Activated CD4-positive, CD25-positive, alpha-beta regulatory T cell (primary cell): ENCODE data around the gene PRDM16.
"Not testable (repeated sequence)": the region's sequence is repeated elsewhere in the genome, so short reads cannot be mapped to it uniquely, and the experiment has no call there.

ENCODE experiments used
- DNase-seq, 4 experiments: peaks; one replicate each; lab custom pipeline; 2025; lab: John Stamatoyannopoulos, UW

PRDM16 gene

DNA sequence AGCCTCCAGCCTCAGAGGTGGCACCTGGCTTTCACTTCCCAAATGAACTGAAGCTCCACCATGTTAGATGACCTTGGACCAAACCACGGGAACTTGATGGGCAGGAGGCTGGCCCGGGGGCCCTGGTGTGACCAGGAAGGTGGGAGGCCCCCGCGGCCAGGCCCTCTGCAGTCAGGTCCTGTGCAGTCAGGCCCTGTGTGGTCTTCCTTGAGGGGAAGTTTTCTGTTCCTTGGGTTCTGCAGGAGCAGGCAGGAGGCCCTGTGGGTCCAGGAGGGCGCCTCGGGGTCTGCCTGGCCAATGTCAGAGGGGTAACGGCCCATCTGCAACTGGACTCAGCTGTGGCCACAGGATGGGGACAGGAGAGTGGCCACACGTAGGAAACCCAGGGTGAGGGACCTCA is 13.0 kb downstream of the PRDM16 start:
- no peak for DNase-seq

DNA sequence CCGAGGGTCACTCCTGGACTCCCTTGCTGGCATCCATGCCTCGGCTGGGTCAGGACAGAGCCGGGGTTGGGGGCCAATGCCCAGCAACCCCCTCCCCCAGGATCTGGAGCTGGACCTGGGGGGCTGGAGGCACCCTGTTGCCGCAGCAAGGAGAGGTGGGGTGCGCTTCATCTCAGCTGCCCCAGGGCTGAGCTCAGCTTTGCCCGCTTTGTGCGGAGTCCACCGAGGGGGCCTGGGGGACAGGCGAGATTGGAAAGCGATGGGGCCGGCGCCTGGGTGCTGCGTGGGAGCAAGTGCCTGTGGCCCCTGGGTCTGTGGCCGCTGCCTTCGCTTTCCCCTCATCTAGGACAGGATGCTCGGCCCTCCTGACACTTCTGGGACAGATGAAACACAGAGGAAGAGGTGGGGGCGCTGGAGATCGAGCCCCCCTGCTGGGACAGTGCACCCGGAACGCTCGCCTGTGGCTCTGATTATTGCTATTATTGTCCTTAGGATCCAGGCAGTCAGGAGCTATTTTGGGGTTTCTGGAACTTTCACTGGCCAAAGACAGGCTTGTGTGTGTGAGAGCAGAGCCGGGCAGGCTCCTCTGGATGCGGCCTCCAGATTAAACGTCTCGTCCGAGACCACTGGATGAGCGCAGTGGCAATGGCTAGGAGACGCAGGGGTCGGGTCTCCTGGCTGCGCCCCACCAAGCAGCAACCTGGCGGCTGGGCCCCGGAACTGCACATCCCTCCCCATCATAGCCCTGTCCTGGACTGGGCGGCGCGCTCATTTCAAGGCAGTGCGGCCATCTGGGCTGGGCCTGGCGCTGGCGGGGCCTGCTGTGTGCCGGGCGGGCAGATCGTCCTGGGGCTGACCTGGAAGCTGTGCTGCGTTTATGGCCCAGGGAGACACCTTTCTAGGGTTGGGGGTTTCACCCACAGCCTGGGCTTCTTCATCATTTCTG is 13.8 kb downstream of the PRDM16 start:
- DNase-seq, result no peak

DNA sequence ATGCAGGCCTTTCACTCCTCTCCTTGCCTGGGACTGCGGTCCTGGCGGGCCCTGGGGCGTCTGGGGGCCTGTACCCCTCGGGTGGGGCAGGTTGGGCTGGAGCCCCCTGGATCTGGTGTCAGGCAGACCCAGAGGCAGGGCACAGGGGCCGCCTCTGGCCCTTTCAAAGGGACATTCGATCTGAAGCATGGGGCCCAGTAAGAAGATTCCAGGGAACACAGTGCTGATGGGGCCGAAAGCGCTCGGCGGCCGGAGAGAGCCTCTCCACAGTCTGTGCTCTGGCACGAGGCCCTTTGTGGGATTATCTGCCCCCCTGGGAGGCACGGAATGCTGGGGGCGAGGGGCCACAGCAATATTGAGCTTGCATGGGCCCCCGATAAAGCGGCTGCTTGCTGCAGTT is 15.2 kb downstream of the PRDM16 start:
- DNase-seq, result no peak

DNA sequence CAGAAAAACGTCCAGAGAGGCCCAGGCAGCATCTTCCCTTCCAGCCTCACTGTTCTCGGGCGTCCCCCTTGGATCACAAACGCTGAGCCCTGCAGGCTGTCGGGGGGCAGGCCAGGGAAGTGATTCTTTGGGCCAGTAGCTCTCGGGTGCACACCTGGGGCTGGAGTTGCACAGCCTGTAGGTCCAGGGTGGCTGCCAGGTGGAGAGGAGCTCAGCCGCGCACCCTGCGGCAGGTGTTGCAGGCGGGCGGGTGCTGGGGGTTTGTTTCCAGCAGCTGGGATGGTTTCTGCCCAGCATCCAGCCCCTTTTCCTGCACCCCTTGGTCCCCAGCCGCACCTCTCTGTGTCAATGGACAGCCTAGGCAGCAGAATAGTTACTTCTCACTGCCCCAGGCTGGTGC is 15.7 kb downstream of the PRDM16 start:
- no peak for DNase-seq

DNA sequence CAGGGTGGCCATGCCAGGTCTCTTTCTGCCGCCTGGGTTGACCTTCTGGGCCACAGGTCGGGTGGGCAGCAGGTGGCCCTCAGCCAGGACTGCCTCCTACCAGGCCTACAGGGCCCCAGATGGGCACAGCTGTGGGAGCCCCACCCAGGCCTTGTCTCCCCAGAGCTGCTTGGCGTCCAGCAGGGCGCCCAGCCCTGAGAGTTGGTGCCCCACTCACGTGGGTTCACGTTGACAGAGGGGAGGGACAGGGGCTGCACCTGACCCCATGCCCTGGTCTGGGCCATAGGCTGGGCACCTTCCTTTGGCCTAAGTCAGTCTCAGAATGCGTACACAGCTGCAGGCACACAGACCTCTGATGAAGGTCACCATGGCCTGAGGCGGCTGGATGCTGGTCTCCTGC is 16.7 kb downstream of the PRDM16 start:
- no peak for DNase-seq

DNA sequence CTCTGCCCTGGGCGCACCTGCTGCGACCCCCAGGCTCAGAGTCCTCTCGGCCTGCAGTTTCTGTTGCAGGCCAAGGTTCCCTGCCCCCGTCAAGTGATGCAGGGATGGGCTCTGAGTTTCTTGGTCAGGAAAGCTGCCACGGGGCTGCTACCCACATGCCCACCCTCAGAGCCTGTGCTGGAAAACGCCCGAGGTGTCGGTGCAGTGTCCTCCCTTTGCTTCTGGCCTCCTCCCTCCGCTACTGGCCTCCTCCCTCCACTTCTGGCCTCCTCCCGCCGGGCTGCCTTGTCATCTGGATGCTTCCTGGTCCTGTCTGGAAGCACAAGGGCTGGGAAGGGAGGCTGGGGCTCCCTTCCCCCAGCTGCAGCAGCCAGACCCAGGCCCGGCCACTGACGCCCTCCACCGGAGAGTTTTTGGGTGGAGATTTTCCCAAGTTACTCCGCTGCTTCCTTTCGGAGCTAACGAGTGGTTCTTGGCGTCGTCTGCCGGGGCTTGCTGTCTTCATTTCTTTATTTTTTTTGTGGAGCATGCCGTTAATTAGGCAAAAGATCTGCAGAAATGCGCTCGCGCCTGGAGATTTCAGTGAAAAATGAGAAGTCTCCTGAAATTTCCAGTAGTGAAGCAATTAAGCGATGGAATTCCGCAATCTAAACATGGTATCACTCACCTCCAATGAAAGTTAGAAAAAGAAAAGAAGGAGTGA is 17.4 kb downstream of the PRDM16 start:
- DNase-seq, result no peak

DNA sequence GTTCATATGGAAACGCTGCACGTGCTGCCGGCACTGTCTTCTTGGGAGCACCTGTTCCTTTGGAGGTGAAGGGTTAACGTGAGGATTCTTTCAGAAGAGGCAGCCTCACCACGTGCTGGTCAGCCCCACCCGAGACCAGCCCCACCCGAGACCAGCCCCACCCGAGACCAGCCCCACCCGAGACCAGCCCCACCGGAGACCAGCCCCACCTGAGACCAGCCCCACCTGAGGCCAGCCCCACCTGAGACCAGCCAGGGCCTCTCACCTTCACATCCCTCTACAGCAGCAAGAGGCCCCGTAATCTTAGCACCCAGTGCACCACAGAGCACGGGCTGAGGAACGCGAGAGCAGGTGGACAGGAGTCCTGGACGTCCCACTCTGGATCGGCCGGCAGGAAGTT is 18.0 kb downstream of the PRDM16 start:
- DNase-seq, result no peak

DNA sequence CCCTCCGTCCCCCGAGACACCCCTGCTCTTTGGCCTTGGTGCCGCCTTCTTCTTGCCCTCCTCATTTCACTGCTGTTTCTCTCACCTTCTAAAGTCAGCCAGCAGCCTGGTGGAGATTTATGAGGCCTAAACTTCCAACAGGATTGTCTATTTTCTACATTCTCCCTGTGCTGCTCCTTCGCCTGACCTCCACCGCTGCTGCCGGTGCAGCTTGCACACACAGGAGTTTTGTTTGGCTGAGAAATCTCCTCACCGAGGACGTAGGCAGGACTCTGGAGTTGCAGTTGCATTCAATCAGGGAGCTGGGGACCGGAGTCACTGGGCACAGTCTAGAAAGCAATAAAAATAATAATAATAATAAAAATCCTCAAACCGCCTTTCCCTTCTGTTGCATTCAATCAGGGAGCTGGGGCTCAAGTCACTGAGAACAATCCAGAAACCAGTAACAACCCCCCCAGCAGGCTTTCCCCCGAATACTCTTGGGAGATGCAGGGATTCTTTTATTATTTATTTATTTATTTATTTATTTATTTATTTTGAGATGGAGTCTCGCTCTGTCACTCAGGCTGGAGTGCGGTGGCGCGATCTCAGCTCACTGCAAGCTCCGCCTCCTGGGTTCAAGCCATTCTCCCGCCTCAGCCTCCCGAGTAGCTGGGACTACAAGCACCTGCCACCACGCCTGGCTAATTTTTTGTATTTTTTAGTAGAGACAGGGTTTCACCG is 19.1 kb downstream of the PRDM16 start:
- DNase-seq, result not testable (repeated sequence)

DNA sequence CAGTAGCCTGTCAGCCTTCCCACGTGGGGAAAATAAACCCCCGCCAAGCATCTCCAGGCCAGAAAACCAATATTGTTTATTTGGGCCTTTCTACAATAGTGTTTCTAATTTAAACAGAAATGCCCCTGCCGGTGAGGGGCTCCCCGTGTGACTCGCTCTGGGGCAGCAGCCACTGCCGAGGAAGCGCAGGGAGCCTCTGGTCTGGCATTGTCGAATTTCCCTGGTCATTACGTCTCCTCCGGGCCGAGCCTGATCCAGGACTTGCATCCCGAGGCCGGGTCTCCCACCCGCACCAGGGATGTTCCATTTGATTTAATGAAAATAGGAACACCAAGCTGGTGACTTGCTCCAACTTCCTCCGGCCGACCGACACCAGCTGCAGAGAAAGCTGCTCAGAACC is 20.5 kb downstream of the PRDM16 start:
- DNase-seq, result no peak

DNA sequence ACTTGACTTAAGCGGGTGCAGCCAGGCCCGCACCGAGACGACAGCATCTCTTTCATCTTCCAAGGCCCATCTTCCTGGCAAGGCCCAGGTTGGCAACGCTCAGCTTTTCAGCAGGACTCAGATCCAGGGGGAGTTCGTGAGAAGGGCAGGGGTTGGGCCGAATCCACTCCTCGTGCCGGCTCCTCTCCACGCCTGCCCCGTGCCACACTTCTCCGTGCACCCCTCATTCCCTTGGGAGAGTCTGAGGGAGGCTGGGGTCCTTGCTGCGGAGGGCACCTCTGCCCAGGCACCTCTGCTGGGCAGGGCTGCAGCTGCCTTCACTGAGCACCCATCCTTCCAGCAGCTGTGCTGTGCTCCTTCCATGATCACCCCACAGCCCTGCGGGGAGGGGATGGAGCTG is 22.3 kb downstream of the PRDM16 start:
- no peak for DNase-seq

DNA sequence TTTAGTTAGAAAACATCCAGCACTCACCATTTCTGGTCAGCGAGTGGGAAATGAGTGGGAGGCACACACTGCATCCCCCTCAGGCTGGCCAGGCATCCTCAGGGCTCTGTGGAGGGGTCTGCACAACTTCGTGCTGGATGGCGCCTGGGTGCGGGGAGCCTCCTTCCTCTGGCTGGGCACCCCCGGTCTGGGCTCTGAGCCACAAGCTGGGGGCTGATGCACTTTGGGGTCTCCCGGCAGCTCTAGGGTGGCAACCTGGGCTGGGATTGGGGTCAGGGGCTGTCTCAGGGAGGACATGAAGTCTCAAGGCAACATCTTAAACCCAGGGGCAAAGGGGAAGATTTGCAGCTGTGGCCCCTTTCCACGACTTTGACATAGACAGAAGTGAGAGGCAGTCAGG is 23.5 kb downstream of the PRDM16 start:
- no peak for DNase-seq

DNA sequence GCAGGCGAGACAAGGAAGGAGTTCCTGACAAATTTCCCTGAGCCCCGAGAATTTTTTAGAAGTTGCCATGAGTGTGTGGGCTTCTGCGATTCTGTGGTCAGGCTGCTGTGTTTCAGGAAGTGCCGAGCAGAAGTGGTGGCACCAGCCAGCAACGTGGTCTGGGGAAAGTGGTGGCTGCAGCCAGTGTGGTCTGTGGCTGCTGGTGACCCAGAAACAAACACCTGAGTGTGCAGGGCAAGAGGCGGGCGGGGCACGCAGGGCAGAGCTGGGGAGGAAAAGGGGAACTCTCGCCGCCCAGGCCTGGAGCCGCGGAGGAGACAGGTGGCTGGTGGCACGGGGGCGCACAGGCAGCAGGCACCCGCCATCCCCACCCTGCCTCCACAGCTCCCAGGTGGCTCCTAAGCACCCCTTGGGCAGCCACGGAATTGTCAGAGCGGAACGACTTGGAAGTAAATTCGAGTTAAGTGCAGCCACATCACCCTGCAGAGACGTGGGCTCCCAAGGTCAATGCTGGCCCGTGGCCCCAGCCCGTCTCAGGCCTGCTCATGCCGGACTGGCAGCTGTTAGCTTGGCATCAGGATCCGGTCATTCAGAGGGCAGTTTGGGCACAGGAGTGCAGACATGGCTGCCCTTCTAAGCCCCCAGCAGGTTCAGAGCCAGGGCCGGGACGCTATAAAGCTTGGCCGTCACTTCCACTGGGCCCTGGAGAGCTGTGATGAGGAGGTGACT is 25.1 kb downstream of the PRDM16 start:
- DNase-seq, result no peak

DNA sequence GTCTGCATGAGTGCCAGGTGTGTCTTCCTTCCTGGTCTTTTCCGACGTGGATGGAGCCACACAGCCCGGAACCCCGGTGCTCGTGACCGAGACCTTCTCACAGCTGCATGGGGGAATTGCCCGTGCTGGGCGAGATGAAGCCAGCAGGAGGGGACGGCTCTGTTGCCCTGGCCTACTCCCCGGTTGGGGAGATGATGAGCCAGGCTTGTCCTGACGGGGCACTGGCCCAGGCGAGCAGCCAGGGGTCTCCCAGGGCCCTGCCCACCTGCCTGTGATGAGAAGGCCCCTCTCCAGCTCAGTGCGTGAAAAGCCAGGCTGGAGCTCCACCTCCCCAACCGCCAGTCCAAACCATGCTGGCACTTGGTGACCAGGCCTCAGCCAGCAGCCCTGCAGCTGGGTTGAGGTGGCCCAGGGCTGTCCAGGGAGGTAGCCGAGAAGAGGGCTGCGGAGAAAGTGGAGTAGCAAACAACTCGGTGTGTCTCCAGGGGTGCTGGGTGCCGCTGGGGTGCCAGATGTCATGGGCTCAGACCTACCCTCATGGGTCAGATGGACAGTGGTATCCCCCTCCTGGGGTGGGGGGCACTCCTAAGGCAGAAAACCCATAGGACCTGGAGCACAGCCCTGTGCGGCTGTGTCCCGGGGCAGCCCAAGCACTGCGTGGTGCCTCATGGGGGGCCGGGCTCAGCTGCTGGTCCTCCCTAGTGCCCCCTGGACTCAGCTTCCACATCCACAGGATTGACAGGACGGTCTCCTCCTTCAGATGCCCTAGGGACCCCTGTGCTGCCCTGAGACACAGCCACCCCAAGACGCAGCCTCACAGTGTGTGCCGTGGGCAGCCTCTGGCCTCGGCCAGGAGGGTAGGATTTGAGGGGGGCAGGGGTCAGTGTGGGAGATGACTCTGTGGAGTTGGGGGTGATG is 26.1 kb downstream of the PRDM16 start:
- no peak for DNase-seq

DNA sequence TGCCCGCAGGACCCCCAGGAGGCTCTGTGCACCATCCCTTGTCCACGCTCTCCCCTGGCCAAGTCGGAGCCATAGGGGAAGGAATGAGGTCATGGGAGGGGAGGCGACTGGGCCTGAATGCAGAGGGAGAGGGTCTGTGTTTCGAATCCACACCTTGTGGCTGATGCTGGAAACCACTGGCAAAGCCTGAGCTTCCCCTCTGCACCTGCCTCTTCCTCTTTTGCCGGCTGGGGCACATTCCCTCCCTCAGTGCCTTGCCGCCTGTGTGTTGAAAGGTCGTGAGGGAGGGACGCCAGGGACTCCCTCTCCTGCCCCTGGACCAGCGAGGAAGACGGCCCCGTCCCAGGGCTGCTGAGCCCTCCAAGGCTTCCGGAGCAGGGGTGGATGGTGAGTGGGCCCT is 27.3 kb downstream of the PRDM16 start:
- no peak for DNase-seq

DNA sequence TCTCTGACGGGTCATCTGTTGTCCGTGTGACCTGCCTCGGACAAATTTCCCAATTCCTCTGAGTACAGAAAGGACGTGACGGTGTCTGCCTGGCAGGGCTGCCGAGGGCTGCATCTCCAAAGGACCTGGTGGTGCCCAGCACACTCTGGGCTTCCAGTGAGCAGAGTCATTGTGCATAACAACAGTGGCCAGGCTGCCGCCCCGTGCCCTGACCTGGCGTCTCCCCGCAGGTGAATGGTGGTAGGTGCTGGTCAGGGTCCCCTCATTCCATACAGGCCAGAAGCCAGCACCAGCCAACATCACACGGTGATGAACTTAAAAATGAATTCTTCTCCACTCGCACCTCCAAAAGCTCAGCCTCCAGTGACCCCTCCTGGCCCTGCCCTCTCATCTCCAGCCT is 28.2 kb downstream of the PRDM16 start:
- no peak for DNase-seq

DNA sequence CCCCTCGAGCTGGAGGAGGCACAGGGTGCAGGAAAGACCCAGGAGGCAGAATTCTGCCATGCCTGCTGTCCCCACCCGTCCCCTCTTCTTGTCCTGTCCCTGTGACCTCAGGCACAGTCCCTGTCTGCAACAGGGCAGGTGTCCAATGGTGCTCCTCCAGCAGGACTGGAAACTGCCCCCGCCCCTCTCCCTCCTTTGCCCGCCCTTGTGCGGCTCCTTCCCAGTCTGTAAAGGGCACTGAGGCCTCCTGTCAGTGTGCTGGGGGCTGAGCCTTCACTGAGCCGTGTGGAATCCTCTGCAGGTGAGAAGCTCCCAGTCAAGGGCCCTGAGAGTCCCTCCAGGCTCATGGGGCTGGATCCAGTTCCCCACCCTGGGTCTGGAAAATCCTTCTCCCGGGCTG is 28.9 kb downstream of the PRDM16 start:
- DNase-seq, result no peak

DNA sequence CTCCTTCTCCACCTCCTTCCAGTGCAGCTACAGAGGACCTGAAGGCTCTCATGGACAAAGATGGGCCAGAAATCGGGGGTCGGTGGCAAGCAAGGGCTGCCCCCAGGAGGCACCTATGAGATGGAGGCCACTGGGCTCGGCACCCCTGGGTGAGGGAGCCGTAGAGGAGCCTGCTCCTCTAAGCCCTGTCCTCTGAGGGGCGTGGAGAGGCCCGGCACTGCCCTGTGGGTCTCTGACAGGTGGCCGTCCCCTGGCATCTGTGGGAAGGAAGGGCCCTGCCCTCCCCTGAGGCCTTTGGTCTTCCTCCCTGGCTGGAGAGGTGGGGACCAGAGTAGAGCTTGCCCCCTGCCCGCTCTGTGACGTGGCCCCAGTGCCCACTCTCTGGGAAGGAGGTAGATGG is 30.9 kb downstream of the PRDM16 start:
- no peak for DNase-seq

DNA sequence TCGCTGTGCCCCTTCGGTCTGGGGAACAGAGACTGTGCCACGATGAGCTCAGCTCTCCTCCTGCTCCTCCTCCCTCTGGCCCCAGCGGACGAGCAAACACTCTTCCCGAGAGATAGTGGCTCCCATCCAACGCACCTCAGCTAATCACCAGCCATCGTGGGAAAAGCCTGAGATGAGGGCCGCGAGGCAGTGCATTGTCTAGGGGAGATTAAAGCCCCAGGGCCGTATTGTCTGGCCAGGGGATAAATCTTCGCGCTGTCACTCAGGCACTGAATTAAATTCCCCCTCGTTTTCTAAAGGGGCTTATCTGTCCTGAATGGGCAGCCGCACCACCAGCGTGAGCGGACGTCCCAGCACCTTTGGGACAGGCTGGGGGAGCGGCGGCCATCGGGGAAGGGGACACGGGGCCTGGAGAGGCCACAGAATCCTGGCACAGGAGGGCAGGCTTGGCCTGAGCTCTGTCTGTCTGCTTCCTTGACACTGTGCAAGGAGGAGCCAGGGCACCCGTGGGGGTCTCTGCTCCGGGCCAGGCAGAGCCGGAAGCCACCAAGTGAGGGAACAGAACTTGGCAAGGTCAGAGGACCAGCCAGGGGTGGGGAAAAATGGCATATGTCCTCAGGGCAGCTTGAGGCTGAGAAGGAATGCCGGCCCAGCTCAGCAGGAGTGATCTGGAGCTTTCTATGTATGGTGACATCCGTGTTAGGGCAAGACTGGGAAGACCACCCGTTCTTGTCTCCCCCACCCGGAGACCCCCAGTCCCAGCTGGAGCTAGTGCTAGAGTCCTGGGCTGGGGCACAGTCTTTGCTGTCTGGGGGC is 32.3 kb downstream of the PRDM16 start:
- DNase-seq, result no peak

DNA sequence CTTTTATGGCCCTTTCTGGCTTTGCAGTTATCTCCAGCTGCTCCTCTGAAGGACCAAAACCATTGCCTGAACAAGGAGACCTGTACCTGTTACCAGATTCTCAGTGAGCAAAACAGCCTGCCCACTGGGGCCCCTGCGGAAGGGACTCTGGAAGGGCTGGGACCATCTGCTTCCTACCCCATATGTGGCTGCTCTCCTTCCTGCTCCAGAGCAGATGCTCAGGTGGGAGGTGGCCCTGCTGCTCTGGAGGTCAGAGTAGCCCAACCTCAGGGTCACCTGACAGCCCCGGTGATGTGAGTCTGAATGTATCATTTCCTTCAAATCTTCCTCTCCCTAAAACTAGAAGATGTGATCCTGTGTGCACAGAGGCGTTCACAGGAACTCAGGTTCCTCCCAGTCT is 33.6 kb downstream of the PRDM16 start:
- DNase-seq, result no peak
